Left lung (tissue), 10 donors: ENCODE measurements around the gene CASP4. TPM values are rescaled to one million over a fixed set of nuclear protein-coding genes. Genes with fewer than 3 reads are reported as not detected.
A peak's percentile ranks its signal among the peaks of the same experiment; 100 is the strongest.

Experiments
- ATAC-seq: fragments of 200-7000 bp; cut with Tn5 transposase; one replicate; pipeline ENCODE4 v1.9.1; 2020; ENCODE audit warnings: moderate library complexity
- DNase-seq, 4 donors: peaks; one replicate each; pipeline ENCODE4 v3.0.0-alpha.2; 2013 to 2020
- H3K27ac ChIP-seq, 2 donors: fragments of 200-600 bp; sonication (generic) in 1 of 2; one replicate each; pipeline versions ENCODE4 v1.5.0 to v1.8.0; 2020 to 2021
- H3K27me3 ChIP-seq, 2 donors: fragments of 200-600 bp; sonication (generic) in 1 of 2; one replicate each; pipeline versions ENCODE4 v1.5.0 to v1.8.0; 2020 to 2021
- H3K36me3 ChIP-seq, 2 donors: fragments of 200-600 bp; sonication (generic) in 1 of 2; one replicate each; pipeline versions ENCODE4 v1.5.0 to v1.8.0; 2020 to 2021
- H3K4me1 ChIP-seq, 2 donors: fragments of 200-600 bp; one replicate each; pipeline ENCODE4 v1.8.0; 2021
- H3K4me3 ChIP-seq, 2 donors: fragments of 200-600 bp; sonication (generic) in 1 of 2; one replicate each; pipeline versions ENCODE4 v1.5.0 to v1.8.0; 2020 to 2021; ENCODE audit warnings: mild to moderate bottlenecking in 1 of 2
- H3K9me3 ChIP-seq, 2 donors: fragments of 200-600 bp; sonication (generic) in 1 of 2; one replicate each; pipeline versions ENCODE4 v1.5.0 to v1.8.0; 2020 to 2021
- intact Hi-C, 2 donors: fragments of 100-400 bp; cut with DNase I; formaldehyde crosslinking; loops; one replicate each; pipeline versions ENCODE4 v1.11.2 to v1.14.2; 2022
- polyA plus RNA-seq, 6 donors: library from polyadenylated mRNA; unstranded; fragments of 120-200 nt; gene quantifications; one replicate each; pipeline ENCODE4 v1.2.1, GENCODE V29; 2013; ENCODE audit not compliant: insufficient read length in 6 of 6
- total RNA-seq, 2 donors: library from RNA; stranded (reverse); fragmentation: NEBNext Ultra II Directional; extraction: Animal tissue kit (Norgen Biotek cat#: 25700); gene quantifications; one replicate each; pipeline ENCODE4 v1.2.1, GENCODE V29; 2021
- TF ChIP-seq, protein P1 (sequence below), 2 donors: fragments of 200-600 bp; sonication (generic) in 1 of 2; IDR thresholded peaks; one replicate each; pipeline versions ENCODE4 v1.5.0 to v1.8.0; 2021; ENCODE audit warnings: antibody characterized with exemption in 2 of 2
- donor health status: DM: no; HTN: yes; CAD: no.
- donor health status: DM: no; HTN: no; CAD: no.

Gene CASP4
- total and polyA plus RNA-seq, 8 donors, result 62.6 to 103 (median 87.1) TPM

DNA sequence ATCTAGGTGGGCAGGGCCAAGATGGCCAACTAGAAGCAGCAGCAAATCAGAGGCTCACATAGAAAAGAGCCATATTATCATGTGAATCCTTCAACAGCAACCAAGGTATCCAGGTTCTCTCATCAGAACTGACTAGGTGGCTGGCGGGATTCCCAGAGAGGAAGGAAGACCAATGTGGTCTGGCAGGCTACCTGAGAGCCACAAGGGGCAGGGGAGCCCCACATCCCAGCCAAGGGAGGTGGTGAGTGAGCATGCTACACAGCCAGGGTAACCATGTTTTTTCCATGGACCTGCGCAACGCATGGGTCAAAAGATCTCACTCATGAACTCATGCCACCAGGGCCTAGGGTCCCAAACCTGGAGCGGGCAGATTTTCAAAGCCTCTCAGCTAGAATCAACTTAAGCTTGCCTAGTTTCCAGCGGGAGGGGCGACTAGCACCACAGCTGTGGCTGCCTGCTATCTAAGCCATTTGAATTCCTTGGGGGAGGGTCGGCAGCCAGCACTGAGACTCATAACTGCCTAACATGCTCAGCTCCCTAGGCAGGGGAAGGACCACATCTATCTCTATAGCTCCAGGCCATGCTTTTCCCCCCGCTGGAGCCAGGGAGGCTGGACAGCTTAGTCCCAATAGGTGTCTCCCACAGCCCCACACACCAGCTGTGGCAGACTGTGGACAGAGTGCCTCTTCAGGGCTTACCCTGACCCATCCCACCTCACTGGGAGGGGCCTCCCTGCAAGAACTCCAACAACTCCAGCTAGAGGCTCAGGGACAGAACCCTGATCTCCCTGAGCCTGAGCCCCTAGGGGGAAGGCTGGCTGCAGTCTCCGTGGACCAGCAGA, 41.4 kb downstream of the CASP4 start:
- Histone ChIP-seq H3K27me3 (no peaks in the 10 kb centered on the region), H3K27ac (no peak overlapping the region), H3K4me3 (no peak overlapping the region), H3K36me3 (no peaks in the 10 kb centered on the region), H3K9me3 (peaks cover 0 to 11% of the 10 kb centered on the region in 2 donors), H3K4me1 (no peaks in the 10 kb centered on the region)
- DNase-seq (peak in 1 of 4 donors; percentile 24), ATAC-seq (no peak)
- intact Hi-C loops, result no loop called here
- TF ChIP-seq, protein P1, sequence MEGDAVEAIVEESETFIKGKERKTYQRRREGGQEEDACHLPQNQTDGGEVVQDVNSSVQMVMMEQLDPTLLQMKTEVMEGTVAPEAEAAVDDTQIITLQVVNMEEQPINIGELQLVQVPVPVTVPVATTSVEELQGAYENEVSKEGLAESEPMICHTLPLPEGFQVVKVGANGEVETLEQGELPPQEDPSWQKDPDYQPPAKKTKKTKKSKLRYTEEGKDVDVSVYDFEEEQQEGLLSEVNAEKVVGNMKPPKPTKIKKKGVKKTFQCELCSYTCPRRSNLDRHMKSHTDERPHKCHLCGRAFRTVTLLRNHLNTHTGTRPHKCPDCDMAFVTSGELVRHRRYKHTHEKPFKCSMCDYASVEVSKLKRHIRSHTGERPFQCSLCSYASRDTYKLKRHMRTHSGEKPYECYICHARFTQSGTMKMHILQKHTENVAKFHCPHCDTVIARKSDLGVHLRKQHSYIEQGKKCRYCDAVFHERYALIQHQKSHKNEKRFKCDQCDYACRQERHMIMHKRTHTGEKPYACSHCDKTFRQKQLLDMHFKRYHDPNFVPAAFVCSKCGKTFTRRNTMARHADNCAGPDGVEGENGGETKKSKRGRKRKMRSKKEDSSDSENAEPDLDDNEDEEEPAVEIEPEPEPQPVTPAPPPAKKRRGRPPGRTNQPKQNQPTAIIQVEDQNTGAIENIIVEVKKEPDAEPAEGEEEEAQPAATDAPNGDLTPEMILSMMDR (IDR thresholded peaks at IDR 0.05), result no peak

DNA sequence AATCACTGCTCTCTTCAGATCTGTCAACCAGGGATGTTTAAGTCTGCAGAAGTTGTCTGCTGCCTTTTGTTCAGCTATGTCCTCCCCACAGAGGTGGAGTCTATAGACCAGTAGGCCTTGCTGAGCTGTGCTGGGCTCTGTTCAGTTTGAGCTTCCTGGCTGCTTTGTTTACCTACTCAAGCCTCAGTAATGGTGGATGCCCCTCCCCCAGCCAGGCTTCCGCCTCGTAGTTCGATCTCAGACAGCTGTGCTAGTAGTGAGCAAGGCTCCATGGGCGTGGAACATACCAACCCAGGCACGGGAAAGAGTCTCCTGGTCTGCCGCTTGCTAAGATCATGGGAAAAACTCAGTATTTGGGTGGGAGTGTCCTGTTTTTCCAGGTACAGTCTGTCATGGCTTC, 42.5 kb downstream of the CASP4 start:
- intact Hi-C loops, result no loop called here
- no peak overlapping the region for H3K4me3 ChIP-seq
- no peaks in the 10 kb centered on the region for H3K4me1 ChIP-seq
- no peak overlapping the region for H3K27ac ChIP-seq
- H3K9me3 ChIP-seq, result peaks cover 0 to 11% of the 10 kb centered on the region in 2 donors
- DNase-seq (no peak), ATAC-seq (no peak)
- no peaks in the 10 kb centered on the region for H3K36me3 ChIP-seq
- no peaks in the 10 kb centered on the region for H3K27me3 ChIP-seq
- TF ChIP-seq, protein P1 (IDR thresholded peaks at IDR 0.05), result no peak

DNA sequence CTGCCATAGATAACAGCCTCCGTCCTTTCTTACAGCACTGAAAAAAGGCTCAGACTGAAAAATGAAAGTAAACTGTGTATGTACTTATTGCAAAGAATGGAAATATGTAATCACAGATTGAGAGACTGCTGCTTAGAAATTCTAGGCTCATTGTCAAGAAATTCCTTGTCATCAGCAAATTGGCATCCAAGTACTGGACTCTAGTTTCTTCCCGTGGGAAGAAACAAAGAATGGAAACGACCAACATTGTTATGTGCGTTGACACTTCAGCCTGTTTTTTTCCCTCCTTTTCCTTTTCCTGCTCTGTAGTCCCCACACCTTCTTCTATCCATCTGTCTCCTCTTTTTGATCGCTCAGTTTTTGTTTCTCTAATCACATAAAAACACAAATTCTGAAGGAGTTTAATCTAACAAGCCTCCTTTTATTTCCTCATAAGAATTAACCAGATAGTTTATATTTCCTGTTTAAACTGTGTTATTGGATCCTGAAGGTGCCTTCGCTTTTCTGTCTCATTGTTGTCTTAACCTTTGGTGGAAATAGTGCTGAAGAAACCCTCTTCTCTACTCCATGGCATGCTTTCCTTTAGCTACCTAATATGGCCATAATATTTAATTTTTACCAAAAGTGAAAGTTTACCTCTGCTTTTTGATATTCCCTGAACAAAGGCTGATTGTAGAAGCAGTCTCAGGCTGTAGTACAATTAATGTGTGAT, 50.1 kb downstream of the CASP4 start:
- DNase-seq (peak in 2 of 4 donors; percentile 54 to 68), ATAC-seq (peak; percentile 88)
- peak overlapping the region; percentile 80 to 88 for H3K27ac ChIP-seq
- H3K27me3 ChIP-seq, result no peaks in the 10 kb centered on the region
- intact Hi-C loops, result no loop called here
- peak overlapping the region; percentile 24 to 43 for H3K4me3 ChIP-seq
- no peaks in the 10 kb centered on the region for H3K9me3 ChIP-seq
- H3K4me1 ChIP-seq, result peaks cover 0 to 14% of the 10 kb centered on the region in 2 donors
- TF ChIP-seq, protein P1 (IDR thresholded peaks at IDR 0.05), result no peak
- no peaks in the 10 kb centered on the region for H3K36me3 ChIP-seq

DNA sequence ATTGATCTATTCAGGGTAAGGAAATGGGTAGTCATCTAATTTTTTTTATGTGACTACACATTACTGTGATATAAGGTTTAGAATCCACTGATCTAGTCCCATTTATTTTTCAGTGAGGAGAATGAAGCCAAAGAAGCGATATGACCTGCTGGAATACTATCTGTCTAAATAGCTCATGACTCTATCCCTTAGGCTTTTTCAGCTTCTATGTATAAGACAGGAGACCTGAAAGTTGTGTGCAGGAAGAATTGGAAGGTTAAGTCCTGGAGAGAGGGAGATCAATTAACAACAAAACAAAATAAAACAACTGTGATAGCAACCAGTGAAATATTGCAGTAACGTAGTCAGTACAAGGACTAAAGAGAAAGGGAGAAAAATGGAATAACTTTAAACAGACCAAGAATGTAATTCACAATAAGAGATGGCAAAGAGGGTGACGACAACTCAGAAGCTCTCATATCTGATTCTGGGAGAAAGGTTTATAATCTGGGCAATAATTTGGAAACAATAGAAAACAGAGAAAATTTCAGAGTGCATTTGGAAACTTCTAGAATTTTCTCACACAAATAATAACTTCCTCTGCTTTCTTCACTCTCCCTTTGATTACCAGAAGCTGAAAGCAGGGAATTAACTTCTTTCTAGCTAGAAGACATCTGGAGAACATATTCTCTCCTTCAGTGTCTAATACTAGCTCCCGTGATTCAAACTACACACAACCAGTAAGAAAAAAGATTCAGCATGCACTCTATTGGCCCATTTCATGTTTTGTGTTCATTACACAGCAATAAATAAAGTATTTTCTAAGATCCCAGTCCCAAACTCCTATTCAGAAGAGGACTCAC, 50.9 kb downstream of the CASP4 start:
- Histone ChIP-seq H3K4me1 (peaks cover 0 to 14% of the 10 kb centered on the region in 2 donors), H3K36me3 (no peaks in the 10 kb centered on the region), H3K27ac (peak overlapping the region; percentile 80 to 88), H3K4me3 (peak overlapping the region; percentile 24 to 43), H3K9me3 (no peaks in the 10 kb centered on the region), H3K27me3 (no peaks in the 10 kb centered on the region)
- TF ChIP-seq, protein P1 (IDR thresholded peaks at IDR 0.05), result no peak
- intact Hi-C loops, result no loop called here
- DNase-seq (peak in 1 of 4 donors; percentile 24), ATAC-seq (peak; percentile 69)
